ENCODE results near the gene PAK1.

The PAK1 gene

DNA sequence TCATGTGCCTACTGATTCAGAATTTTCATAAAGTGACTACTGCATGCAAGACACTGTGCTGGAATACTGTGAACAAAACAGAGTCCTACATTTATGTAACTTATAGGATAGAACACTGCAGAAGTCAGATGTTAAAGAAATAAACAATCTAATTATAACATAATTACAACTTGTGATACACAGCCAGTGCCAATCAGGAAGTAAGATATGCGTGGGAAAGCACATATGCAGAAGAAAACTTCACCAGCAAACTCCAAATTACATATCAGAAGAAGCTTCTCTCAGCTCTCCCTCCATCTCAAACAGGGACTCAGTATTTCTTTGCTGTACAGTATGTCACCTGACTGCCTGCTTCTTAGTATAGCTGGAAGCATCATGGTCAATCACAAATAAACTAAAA lies 37.4 kb downstream of the PAK1 start:
- no peak for DNase-seq (ENCODE audit: low read depth, low spot score)

DNA sequence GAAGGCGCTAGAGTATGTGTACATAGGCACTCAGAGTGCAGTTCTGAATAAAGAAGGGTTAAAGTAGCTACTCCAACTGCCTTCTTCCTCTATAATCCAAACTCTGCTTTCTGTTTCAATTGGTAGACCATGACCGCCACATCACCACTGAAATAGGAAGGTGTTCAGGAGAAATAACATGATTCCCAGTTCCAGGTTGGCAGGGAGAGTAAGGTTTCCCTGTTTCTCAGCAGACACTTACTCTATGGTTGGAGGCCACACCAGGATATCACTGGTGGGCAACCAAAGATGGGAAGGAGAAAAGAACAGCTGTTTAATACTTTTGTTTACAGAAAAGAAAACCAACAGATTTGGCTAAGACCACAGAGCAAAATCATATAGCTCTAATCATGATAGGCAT lies 37.9 kb downstream of the PAK1 start:
- DNase-seq (ENCODE audit: low read depth, low spot score), result no peak

DNA sequence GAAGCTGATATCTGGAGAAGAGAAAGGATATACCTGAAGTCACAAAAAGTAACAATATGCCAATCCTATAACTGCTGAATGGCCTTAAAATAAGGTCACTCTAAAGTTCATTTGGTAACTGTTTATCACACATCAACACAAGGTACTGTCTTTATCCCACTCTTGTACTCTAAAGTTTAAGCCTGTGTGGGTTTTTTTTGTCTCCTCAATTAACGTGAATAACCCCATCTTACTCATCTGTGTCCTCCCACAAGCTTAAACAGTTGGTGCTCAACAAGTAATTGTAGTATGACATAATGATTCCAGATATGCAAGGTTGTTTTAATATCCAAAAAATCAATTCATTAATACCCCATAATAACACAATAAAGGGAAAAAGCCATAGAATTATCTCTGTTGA lies 42.1 kb downstream of the PAK1 start:
- DNase-seq (ENCODE audit: low read depth, low spot score), result no peak

DNA sequence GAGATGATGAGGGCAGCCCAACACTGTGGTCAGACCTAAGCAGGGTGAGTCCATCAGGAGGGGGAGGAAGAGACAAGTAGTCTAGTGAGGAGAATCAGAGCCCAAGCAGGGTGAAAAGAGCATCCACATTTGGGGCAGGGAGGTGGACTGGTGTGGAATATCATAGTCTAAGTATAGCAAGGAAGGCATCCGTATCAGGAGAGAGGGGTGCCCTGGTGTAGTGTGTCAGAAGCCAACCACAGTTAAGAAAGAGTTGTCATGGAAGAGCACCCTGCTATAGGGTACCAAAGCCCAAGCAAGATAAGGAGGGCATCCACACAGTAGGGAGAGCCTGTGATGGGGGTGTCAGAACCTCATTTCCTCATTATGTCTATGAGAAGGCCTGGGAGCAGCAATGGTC lies 45.3 kb downstream of the PAK1 start:
- no peak for DNase-seq (ENCODE audit: low read depth, low spot score)

DNA sequence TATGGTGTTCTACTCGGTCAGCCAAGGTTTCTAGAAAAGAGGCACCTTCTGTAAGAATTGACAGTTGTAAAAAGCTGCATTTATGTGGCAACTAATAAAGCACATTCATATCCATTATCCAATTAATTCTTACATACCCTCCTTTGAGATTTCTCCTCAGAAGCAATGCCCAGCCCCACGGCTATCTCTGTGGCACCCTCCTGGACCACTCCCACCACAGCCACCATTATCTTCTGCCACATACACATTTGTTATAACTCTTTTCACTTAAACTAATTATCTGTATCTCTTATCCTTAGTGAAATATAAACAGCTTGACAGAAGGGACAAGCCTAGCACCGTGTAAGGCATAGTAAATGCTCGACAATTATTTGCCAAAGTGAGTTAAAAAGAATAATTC lies 48.5 kb downstream of the PAK1 start:
- DNase-seq (ENCODE audit: low read depth, low spot score), result no peak

DNA sequence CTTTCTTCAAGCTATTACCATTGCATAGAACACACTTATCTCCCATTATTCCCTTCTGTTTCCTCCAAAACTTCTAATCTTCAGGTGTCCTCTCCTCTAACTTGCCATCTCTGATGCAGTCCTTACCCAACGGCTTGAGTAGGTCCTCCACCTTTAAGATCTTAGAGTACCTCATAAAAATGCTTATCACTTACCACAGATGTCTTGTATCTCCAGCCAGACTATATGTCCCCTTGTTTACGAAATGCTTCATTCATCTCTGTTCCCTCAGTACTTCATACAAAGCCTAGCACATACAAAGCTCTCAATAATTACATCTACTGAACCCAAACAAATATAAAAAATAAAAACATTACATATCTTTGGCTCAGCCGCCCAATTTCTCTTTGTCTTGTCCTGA lies 49.2 kb downstream of the PAK1 start:
- DNase-seq (ENCODE audit: low read depth, low spot score), result no peak

DNA sequence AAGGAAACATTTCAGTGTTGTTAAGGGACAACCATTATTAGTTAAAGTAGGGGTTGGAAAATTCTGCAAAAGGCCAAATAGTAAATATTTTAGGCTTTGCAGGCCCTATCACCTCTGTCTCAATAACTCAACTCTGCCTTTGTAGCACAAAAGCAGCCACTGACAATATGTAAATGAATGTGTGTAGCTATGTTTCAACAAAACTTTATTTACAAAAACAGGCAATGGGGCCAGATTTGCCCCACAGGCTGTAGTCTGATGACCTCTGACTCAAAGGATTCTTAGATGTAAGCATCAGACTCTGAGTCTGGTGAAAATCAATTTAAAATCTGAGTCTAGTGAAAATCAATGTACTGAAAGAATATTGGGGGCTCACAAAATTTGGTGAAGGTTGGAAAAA lies 50.3 kb downstream of the PAK1 start:
- no peak for DNase-seq (ENCODE audit: low read depth, low spot score)

DNA sequence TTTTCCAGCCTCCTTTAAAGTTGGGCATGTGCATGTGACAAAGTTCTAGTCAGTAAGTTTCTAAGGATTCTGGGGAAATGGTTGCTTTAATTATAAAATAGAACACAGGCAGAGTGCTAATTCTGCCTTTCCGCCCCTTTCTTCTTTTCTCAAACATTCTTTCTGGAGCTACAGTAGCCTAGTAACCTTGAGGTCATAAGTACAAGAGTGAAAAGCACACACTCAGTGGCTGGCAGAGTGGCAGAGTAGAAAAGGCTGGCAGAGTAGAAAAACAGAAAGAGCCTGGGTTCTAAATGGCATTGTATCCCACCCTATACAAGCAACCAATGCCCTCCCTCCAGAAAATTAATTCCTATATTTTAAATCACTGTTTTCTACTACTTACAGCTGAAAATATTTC lies 51.2 kb downstream of the PAK1 start:
- no peak for DNase-seq (ENCODE audit: low read depth, low spot score)

DNA sequence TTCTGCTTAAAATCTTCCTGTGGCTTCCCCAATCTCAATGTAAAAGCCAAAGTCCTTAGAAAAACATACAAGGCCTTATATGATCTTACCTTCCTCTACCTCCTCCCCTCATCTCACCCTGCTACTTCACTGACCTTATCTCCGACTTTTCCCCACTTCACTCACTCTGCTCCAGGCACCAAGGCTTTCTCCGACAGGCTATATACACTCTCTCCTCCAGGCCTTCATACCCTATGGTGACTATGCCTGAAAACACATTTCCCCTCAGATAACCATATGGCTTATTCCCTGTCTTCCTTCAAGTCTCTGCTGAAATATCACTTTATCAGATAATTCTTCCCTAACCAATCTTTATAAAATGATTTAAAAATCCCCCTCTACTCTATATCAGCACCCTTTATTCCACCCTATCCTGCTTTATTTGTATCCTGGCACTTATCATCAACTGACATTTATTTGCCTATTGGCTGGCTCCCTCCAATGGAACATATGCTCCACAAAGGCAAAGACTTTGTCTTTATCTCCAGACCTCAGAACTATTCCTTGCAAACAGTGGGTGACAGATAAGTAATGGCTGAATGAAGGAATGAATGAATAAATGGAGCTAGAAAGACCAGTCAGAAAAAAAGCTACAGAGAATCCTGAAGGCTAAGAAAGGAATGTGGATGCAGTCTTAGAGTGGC lies 52.7 kb downstream of the PAK1 start:
- DNase-seq (ENCODE audit: low read depth, low spot score), result no peak

DNA sequence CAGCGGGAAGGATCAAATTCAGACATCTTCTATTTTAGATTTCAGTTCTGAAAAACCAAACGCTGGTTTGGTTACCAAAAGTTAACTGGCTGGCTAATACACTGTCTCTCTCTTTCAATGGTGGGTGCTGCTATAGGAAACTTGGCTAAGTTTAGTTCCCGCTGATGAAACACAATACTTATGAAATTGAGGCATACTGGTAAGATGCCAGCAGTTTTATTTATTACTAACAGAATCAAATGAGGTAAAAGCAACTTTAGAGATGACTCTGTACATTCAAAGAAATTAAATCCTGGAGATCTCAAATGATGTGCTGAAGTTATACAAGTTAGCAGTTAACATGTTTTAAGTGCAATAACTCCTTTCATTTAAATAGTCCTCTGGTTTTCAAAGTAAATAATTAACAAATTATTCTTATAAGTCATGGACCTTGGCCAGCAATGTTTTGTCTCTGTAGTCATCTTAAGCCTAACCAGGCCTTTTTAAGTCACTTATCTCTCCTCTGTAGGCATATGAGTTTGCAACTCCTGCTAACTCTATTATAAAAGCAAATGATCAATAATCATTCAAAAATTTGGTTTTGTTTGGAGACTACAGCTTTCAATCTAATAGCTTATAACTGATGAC lies 54.8 kb downstream of the PAK1 start:
- DNase-seq (ENCODE audit: low read depth, low spot score), result no peak

DNA sequence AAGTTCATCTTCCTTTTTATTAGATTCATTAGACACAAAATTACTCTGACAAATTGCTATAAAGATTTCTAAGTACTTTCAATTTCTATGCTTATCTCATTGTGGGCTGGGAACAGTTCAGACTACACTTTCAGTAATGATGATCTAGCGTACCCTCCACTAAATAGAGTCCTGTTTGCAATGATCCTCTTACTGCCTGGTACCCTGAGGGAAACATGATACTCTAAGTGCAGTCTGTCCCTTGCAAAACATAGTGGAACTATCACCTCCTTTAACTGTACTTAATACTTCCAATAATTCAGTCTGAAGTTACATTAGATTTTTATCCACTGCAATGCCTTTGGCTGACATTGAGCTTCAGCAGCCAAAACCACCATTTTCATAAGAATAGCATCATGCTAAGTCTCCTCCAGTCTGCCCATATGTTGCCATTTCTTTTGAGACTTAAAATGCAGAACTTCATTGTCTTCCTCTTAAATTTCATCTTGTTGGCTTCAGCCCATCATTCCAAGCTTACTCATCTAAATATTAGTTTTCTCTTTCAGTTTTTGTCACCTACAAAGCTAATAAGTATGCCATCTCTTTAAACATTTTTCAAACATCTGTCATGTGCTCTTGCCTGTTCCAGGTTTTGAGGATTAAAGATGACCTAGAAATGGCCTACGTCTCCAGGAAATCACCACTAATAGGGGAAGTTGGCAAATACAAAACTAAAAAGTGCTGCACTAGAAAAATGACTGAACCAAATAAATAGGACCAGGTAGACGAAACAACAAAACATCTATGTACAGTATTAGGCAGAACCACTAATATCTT lies 55.5 kb downstream of the PAK1 start:
- no peak for DNase-seq (ENCODE audit: low read depth, low spot score)

DNA sequence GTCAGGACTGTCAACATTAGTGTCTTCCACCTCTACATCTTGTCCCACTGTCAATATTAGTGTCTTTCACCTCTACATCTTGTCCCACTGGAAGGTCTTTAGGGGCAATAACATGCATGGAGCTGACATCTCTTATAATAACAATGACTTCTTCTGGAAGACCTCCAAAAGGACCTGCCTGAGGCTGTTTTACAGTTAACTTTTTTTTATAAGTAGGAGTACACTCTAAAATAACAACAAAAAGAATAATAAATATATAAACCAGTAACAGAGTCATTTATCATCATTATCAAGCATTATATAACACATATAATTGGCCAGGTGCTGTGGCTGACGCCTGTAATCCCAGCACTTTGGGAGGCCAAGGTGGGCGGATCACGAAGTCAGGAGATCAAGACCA lies 57.5 kb downstream of the PAK1 start:
- no peak for DNase-seq (ENCODE audit: low read depth, low spot score)

DNA sequence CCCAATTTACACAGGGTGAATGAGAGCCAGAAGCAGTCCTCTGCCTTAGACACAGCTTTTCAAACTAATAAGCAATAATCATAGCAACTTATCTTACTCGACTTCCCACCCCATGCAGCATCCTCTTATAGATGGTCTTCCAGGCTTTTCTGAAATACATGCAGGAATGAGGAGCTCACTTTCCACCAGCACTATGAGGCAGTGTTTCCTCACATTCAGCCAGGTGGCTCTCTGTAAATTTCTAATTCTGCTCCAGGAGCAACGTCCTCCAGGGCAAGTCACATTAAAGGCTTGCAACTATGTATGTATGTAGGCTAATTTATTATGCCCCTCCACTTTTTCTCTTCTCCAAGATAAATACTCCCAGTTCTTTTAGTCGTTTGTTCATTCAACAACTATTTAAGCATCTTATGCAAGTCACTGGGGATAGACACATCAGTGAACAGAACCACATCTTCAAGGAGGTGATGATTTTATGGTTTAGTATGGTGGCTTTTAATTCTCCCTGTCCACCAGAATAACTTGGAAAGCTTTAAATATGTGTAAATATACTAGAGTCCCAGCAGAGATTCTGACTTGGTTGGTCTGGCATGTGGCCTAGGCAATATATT lies 59.9 kb downstream of the PAK1 start:
- DNase-seq (ENCODE audit: low read depth, low spot score), result no peak

DNA sequence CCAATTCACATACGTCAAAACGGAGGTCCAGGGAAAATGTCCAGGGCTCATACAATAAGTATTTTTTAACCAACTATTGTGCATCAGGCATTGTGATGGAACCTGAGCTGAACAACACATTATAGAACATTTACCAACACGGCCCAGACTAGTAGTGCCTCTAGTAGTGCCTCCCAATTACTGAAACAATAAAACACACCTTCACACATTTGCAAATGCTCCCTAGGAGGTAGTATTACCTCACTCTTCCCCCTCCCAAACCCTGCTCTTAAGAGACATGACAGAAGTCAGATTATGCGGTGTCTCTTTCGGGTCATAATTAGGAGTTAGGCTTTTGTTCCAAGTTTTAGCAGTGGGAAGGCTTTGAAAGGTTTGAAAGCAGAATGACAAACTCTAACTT lies 61.1 kb downstream of the PAK1 start:
- DNase-seq (ENCODE audit: low read depth, low spot score), result no peak

DNA sequence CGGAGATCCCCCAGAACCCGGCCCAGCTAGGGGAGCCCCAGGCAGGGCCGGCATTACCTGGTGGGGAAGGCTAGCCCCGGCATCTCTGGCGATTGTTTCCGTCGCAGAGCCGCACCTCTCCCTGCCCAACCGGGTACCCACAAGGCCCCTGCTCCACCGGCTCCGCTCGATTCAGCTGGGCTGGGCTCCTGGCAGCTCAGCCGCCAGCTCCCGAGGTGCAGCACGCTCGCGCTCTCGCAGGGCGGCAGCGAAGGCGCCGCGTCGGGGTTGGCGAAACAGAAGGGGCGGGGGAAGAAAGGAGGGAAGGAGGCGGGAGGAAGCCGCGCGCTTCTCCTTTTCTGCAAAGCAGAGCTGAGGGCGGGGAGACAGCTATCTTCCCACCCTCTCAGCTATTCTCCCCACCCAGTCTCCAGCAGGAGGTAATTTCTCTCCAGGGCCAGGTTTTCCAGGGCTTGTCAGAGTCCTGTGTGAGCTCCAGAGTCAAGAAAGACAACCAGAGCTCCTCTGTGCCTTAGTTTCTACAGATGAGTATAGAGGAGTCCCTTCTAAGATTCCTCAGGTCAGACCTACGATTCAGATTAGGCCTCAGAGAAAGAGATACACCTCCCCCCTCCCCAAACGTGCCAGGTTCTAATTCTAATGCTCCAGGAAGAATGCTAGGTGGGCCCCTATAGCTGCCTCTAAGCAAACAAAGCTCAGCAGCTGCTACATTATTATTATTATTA lies 62.0 kb downstream of the PAK1 start:
- peak; percentile 95 for DNase-seq (ENCODE audit: low read depth, low spot score)

DNA sequence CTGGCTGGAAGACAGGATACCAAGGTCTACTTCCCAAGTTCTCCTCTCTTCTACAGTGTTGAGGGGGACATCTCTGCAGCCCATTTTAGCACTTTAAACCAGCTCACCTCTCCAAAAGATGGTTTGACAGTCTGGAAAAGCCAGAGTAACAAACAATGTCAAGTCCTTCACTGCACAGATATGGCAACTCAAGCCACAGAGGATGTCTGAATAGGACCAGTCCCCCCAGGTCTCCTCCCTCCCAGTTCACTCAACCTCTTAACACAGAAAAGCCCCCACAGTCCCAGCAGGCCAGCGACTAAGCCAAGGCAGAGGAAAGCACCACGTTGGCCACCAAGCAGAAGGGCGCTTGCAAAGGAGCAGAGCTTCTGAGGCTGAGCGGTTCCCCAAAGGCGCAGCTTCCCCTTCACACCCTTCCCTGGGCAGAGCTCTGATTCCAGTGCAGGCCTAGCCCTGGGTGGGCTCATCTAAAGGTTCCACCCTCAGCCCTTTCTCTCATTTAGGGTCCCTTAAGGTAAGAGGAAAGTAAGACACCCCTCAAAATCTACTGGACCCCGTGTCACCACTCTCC lies 62.7 kb downstream of the PAK1 start:
- DNase-seq (ENCODE audit: low read depth, low spot score), result peak; percentile 40

DNA sequence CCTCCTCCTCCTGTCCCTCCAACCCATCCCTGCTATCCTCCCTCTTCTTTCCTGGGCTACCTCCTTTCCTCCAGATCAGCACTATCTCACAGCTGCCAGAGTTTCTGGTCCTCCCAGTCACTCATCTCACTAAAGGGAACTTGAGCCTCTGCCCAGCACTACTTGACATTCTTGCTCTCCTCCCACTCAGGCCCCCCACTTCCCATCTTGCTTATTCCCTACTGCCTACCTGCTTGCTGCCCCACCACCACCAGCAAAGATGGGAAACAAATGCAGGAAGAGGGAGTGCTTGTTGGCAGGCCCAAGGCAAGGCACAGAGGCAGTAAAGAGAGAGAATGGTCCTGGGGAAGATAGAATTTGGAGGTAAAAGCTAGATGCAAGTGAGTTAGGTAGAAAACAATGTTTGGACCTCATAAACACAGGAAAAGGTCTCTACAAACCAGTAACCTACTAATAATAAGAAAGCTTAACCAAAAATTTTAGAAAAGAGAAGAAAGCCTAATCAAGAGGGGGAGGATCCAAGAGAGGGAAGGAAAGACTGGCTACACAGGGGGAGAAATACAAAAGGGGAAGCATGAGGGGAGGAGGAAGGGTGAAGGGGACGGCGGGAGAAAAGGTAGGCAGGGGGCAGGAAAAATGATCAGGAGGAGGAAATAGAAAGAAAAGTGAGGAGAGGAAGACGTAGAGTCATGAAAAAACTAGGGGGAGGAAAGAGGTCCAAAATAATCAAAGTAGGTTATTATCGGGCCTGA lies 63.6 kb downstream of the PAK1 start:
- no peak for DNase-seq (ENCODE audit: low read depth, low spot score)

DNA sequence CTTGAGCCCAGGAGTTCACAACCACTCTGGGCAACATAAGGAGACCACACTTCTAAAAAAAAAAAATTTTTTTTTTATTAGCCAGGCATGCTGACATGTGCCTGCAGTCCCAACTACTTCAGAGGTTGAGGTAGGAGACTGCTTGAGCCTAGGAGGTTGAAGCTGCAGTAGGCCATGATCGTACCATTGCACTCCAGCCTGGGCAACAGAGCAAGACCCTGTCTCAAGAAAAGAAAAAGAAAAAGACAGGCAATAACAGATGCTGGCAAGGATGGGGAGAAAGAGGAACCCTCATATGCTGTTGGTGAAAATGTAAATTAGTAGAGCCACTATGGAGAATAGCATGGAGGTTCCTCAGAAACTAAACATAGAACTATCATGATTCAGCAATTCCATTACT lies 64.8 kb downstream of the PAK1 start:
- no peak for DNase-seq (ENCODE audit: low read depth, low spot score)

DNA sequence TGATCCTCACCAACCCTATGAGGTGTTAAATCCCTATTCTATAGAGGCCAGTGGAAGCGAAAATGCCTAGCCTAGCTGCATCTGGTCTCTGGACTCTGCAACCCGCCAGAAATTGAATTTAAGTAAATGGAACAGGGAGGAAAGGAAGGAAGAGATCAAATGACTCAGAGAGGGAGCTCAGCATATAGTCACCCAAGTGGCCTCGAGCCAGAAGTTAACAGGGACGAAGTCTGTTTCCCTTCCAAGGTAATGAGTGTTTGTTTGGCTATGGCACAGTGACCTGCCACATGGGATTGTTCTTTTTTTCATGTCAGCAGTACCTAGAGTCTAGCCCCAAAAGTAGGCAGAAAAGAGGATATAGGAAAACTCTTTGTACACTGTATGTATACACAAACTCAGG lies 66.3 kb downstream of the PAK1 start:
- DNase-seq (ENCODE audit: low read depth, low spot score), result peak; percentile 82

DNA sequence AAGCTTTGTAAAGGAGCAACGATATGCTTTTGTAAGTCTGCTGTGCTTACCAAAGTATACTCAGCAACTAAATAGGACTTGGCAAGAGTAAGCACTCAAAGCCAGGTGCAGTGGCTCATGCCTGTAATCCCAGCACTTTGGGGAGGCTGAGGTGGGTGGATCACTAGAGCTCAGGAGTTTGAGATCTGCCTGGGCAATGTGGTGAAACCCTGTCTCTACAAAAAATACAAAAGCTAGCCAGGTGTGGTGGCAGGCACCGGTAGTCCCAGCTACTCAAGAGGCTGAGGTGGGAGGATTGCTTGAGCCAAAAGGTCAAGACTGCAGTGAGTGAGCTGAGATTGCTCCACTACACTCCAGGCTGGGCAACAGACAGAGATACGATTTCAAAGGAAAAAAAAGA lies 67.5 kb downstream of the PAK1 start:
- DNase-seq (ENCODE audit: low read depth, low spot score), result no peak

DNA sequence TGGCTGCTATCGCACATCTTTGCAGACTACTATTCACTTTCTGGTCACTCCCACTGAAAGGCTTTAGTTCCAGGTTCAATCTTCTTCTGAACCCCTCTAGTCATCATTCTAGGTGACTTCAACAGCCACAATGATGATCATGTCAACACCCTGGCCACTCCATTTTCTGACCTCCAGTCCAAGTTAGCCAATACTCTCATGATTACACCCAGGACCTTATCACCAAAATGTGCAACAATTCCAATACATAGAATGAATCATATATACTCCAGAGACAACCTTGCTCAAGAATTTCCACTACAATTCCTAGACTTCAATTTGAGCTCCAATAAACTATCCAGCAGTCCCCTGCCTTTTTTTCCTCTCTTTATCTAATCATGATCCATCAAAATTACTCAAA lies 70.7 kb downstream of the PAK1 start:
- DNase-seq (ENCODE audit: low read depth, low spot score), result no peak
